Measurements from ENCODE around the gene CCDC71.

The CCDC71 gene

DNA sequence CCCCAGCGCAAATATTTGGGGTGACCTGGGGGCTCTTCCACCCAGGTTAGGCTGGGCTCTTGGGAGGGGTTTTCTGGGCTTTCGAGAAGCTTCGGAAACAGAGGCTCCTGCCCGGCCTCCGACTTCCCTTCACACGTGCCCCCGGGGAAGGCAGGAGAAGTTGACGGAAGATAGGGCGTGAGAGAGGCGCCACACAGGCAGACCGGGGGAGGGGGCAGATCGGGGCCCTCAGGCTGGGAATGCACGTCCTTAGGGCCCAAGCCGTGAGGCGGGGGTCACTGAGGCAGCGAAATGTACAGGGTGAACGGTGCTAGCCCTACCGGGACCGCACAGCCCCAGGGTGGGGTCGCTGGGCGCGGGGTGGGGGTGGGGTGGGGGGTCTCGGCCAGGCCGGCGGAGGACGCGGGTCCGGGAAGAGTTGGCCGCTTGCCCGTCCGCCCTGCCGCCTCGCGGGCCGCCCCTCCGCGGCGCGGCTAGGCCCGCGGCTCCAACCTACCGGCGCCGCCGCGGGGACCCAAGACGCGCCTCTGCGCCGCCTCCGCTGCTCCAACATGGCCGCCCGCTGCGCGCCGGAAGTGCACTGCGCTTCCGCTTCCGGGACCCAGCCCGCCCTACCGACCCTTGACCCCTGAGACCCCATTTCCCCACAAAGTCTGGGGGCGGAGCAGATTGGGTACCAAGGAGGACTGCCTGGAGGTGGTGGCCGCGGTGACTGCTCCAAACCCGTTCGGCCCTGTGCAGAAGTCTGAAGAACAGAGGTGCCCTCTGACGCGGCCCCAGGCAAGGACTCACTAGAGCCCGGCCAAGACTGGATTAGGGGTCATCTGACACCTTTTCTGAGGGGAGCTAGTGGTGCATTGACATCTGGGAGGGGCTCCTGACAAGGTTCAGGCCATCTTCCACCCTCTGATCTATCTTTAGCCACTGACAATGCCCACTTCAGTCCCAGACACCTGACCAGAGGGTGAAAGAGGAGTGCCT lies at the start of gene CCDC71:
TSS of gene CCDC71 (minus strand) at position 561 of the 981 bp plus-strand sequence. CDS start 2,123 bp downstream, outside the sequence.
- DNase-seq: no peak

DNA sequence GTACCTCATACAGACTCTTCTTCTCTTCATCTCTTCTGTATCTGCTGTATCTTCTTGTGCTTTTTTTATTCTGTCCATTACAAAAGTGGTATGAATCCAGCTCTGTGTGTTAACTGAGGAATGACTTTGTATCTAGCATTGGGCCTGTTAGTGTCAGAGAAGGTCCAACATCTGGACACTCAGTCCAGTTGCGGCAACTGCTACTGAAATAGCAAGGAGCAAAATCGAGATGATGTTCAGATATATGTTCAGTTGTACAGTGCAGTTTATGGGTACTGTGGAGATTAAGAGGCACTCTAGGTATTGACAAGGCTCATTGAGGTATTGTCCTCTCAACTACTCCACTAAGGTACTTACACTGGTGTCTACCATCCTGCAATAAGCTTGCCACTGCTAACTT lies 47.9 kb upstream of the CCDC71 start:
- DNase-seq: no peak

DNA sequence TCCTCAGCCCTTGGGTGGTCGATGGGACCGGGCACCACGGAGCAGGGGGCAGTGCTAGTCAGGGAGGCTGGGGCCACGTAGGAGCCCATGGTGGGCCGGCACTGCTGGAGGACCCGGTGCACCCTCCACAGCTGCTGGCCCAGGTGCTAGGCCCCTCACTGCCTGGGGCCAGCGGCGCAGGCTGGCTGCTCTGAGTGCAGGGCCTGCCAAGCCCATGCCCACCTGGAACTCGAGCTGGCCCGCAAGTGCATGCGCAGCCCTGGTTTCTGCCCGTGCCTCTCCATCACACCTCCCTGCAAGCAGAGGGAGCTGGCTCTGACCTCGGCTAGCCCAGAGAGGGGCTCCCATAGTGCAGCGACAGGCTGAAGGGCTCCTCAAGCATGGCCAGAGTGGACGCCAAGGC lies 47.4 kb upstream of the CCDC71 start:
- DNase-seq: no peak

DNA sequence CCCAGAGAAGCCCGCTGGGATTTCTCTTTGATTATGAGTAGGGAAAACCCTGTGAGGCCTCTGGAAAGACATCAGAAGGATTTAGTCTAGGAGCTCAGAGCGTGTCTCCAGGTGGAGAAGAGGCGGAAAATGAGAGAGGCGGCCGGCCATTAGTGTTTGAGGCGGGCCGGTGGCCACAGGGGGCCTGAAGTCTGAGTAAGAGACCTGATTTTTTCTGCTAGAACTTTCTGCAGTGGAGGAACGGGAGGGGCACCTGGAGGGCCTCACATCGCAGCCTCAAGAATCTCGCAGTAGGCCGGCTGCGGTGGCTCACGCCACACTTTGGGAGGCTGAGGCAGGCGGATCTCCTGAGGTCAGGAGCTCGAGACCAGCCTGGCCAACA lies 33.8 kb upstream of the CCDC71 start:
- no peak for DNase-seq

DNA sequence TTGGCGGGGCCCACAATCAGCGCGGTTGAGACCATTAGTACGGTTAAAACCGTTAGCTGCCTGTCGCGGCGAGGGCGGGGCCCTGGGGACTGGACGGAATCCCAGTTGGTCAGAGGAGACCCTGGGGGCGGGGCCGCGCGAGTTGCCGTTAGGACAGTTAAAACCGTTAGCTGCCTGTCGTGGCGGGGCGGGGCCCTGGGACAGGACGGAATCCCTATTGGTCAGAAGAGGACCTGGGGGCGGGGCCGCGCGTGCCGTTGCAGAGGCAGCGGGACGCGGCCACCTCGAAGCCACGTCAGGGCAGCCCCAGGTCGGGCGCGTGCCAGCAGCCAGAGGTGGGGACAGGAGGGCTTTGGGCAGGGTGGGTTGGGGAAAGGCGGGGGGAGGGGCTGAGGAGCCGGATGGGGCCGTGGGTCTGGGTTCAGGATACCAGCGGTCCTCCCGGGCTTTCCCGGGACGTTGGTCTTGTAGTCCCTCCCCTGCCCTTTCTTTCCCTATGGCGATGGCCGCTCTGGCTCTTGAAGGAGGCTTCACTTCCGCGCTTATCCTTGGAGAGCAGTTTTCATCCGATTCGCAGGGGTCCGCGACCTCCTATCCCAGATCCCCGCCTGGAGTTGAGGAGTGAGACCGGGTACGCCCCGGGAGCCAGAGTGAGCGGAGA lies 33.2 kb upstream of the CCDC71 start:
- DNase-seq: no peak

DNA sequence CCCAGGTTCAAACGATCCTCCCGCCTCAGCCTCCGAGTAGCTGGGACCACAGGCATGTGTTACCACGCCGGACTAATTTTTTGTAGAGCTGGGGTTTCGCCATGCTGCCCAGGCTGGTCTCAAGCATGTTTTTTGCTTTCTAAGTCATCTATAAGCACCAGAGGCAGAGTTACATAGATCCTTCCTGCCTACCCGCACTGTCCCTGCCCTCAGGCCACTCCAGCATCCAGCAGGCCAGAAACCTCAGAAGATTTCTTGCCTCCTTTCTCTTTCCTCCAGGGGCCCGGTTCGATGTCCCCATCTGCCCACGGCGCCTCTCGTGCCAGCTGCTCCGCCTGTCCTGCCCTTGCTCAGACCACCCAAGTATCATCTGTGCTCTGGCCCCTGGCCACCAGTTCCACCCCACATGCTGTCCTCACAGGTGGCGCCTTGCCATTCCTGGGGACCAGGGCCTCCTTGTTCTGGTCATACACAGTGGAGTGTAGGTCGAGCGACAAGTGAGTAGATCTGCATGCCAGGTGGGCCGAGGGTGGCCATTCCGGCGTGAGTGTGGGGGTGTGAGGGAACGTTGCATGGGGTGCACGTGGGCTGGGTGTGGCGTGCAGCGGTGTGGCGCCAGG lies 32.6 kb upstream of the CCDC71 start:
- no peak for DNase-seq

DNA sequence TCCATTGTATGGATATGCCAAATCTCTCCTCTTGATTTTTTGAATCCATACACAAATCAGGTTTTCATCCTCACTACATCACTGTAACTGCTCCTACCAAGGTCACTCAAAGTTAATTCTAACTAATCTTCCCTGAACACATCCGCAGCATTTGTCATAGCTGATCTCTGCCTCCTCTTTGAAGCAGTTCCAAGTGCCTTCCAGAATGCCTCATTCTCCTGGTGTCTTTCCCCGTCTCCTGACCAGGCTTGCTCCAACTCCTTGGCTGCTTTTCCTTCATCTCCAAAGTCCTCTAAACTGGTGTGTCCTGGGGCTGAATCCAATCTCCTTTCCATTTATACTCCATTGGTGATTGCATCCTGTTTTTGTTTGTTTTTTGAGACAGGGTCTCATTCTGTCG lies 32.0 kb upstream of the CCDC71 start:
- no peak for DNase-seq

DNA sequence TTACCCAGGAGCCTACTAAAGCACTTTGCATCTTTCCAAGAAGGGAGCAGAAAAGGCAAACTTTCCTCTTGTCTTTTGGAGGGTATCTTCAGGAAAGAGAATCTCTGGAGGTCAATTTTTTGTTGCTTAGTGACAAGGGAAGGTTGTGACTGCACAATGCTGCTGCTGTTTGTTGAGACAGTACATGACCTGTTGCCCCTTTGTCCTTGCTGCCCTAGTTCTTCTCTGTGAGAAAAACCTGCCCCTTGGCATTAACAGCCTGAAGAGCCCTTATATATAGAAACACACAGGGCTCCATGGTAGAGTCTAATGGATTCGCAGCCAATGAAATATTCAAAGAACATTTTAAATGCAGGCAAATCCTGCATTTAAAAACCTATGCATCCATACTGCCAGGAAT lies 25.6 kb upstream of the CCDC71 start:
- DNase-seq: no peak

DNA sequence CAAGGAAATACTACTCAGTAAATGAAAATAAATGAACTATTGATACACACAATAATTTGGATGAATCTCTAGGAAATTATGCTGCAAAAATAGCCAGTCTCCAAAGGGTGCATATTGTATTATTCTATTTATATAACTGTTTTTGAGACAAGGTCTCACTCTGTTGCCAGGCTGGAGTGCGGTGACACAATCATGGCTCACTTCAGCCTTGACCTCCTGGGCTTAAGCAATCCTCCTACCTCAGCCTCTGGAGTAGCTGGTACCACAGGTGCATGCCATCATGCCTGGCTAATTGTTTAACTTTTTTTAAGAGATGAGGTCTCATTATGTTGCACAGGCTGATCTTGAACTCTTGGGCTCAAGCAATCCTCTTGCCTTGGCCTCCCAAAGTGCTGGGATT lies 17.7 kb upstream of the CCDC71 start:
- no peak for DNase-seq

DNA sequence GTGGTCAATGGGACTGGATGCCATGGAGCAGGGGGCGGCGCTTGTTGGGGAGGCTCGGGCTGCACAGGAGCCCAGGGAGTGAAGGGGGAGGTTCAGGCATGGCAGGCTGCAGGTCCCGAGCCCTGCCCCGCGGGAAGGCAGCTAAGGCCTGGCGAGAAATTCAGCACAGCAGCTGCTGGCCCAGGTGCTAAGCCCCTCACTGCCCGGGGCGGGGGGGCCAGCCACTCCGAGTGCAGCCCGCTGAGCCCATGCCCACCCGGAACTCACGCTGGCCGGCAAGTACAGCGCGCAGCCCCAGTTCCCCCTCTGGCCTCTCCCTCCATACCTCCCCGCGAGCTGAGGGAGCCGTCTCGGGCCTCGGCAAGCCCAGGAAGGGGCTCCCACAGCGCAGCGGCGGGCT lies 16.6 kb upstream of the CCDC71 start:
- DNase-seq: no peak

DNA sequence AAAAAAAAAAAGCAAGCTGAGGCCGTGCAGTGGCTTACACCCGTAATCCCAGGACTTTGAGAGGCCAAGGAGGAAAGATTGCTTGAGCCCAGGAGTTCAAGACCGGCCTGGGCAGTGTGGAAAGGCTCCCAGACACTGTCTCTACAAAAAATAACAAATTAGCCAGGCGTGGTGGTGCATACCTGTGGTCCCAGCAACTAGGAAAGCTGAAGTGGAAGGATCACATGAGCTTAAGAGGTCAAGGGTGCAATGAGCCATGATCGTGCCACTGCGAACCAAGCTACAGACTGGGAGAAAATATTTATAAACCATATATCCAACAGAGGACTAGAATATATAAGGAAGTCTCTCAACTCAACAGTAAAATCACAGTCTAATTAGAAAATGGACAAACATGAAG lies 15.2 kb upstream of the CCDC71 start:
- DNase-seq: no peak

DNA sequence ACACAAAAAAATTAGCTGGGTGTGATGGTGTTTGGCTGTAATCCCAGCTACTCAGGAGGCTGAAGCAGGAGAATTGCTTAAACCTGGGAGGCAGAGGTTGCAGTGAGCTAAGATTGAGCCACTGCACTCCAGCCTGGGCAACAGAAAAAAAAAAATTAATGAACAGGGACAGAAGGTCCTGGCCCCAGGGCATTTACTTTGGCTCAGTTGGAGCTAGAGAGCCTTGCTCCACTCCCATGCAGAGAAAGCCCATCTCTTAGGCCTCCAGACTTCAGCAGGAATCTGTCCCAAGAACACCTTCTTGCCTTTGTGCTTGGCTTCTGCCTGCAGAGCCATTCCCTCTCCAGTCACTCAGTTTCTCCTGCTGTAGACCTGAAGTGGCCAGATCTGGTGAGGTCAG lies 14.0 kb upstream of the CCDC71 start:
- no peak for DNase-seq

DNA sequence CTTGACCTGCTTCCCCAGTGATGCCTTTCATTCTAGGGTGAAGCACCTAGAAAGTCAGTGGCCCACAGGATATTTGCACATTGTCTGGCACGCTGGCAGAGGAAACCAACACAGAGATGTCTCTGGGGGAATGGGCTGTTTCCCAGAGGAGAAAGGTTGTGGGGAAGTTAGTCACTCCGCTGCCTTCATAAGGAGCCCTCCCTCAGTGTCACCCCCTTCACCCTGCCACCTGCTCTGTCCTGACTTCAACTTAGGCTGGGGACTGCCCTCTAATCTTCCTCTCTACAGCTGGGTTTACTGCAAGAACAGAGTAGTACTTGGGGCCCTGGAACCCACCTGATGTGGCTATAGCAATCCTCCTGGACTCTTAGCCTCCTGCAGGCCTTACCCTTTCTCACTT lies 10.9 kb upstream of the CCDC71 start:
- no peak for DNase-seq

DNA sequence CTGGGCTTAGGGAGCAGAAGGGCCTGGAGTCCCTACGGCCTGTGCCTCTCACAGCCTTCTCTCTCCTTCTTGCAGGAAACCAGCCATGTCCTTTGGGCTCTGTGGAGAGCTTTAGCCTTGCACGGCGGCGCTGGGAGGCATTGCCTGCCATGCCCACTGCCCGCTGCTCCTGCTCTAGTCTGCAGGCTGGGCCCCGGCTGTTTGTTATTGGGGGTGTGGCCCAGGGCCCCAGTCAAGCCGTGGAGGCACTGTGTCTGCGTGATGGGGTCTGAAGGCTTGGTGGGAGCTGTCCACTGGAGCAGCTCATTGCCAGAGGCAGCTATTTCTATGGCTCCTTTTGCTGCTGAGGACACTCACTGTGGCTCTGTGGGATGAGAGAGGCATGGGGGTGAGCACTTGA lies 9.4 kb upstream of the CCDC71 start:
- DNase-seq: no peak

DNA sequence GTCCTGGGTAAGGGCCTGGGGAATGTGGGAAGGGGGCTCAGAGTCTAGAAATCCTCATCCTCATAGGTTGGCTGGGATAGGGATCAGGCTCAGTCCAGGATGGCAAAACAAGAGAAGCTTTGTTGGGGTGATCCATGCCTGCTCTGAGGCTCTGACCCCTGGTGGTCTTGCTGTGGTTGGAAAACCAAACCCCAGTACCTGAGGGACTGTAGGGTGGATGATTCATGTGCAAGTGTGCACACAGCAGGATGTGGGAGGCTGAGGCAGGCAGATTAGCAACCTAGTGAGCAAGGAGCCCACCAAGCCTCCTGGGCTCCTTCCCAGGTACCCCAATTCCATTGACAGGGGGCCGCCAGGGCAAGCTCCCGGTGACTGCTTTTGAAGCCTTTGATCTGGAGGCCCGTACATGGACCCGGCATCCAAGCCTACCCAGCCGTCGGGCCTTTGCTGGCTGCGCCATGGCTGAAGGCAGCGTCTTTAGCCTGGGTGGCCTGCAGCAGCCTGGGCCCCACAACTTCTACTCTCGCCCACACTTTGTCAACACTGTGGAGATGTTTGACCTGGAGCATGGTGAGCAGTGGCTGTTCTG lies 8.4 kb upstream of the CCDC71 start:
- no peak for DNase-seq

DNA sequence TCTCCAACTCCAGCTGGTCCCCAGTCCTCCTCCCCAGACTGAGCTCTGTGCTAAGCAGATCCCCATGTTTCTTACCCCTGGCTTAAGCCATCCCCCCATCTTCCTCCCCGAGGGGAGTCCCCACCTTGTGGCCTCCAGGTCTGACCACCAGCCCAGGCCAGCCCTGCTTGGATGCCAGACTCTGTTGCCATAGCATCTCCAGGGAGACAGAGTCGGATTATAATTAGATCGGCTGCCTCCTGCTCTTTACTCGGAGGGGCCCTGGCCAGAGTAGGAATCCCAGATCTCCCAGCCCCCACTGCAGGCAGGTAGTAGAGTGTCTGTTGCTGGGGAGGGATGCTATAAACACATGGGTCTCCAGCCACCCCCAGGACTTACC lies 7.7 kb upstream of the CCDC71 start:
- no peak for DNase-seq

DNA sequence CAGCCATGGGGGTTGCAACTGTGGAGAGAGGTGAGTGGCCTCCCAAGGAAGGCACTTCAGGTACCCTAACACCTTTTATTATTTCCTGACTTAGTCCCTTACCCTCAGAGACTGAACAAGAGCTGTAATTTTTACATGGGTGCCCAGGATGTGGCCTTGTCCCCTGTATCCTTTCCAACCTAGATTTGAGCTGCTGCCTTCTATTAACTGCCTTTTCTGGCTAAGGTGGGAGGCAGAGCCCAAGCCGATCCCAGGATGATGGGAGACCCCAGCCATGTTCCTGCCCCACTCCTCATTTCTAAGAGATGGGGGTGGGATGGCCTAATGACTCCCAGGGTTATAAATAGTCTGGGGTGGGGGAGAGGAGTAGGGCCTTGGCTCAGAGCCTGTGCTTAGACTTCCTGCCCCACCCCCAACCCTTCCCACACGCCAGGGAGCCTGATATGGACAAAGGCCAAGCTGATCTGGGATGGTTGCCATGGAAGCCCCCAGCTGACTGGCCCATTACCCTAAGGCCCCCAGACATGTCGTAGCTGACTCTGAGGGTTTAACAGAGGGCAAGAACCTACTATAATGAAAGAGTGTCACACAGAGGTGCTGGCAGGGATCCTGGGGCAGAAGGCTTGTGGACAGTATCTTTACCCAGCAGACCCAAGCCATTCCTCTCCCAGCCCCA lies 7.1 kb upstream of the CCDC71 start:
- DNase-seq: no peak

DNA sequence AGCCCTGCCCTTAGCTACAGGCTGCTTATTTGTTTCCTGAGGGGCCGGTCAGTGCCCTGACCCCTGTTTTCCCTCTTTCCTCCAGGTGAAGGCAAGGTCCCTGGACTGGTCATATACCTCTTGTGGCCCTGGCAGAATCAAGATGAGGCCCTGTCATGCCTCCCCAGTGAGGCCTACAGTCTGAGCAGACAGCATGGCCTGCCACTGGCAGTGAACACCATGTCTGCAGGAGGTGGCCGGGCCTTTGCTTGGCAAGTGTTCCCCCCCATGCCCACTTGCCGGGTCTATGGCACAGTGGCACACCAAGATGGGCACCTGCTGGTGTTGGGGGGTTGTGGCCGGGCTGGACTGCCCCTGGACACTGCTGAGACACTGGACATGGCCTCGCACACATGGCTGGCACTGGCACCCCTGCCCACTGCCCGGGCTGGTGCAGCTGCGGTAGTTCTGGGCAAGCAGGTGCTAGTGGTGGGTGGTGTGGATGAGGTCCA lies 6.5 kb upstream of the CCDC71 start:
- DNase-seq: no peak

DNA sequence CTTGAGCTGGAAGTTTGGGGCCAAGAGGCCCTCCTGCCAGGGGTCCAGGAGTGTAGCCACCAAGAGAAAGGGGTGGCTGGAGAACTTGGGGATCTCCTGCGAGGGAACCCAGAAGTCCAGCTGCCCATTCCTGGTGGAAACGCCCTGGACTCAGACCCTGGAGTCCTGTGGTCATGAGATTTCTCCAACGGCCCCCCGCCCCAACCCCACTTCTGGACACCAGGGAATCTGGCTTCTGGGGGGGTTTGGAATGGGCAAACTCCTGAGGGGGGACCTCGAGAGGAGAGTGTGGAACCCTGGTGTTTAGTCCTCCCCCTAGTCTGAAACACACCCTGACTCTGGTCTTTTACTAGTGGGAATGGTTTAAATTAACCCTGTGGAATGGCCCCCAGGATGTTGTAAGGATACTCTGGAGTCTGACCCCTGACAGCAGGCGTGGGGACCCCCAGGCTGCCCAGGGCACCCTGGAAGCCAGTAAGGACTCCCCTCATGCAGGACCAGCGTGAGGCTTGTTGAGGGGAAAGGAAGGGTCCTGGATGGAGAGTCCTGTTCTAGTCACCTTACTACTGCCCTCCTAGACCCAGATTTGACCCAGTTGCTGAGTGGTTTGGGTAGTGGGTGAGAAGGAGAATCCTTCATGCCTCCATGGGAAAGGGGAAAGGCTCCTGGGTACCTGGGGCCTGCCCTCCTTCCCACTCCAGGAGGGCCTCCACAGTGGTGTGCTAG lies 5.8 kb upstream of the CCDC71 start:
- no peak for DNase-seq

DNA sequence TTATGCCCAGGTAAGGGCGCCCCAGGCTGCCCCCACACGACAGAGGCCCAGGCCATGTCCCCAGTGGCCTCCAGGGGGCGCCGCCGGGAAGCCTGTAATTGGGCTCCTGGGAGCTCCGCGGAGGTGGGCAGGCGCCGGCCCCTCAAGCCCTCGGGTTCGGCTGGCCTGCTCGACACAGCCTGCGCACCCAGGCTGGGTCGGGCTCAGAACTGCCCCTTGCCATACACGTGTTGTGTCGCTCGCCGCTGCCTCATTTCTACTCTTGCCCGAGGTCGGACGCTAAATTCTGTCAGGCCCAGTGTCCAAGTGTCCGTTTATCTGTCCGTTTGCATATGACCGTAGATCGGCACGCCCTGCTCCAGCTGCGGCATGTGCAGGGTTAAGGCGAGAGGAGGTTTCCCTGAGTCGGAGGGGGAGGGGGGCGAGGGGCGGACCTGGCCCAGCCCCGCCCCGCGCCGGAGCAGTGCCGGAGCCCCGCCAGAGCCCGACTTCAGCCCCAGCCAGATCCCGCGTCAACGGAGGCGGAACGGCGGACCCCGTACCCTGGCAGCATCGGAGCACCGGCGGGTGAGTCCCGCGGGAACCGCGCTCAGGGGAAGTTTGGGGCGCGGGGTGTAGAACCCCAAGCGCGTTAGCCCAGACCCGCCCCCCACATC lies 5.1 kb upstream of the CCDC71 start, which contains the start of gene KLHDC8B:
TSS of gene KLHDC8B (plus strand) at position 480 of the 656 bp plus-strand sequence. CDS start 1,172 bp downstream, outside the sequence.
- no peak for DNase-seq

DNA sequence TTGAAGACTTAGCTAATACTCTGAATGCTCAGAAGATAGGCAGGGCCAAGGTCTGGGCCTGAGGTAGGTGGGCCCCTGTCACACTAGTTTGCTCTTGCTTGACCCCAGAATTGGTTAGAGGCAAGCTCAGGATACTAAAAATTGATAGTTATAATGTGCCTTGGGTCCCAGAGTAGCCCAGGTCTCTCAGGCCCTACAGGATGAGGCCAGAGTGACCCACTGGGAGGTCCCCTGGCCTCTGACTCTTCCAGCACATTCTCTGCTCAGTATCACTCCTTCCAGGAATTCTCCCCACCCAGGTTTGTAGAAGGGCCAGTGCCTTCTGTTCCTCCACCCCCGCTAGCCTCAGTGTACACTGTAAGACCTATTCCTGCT lies 4.6 kb upstream of the CCDC71 start:
- no peak for DNase-seq
